Measurements from ENCODE around the gene GSTCD. TPM values are rescaled to one million over a fixed set of nuclear protein-coding genes. Genes with fewer than 3 reads are reported as not detected.

GSTCD gene
- 11.3 and 12.3 TPM in 2 replicates for total RNA-seq

- ChIA-PET POLR2A (interaction anchor here (0.7 to 2.3 kb wide), 3 partner anchors 9 to 655 kb away, joined by 3 to 6 read pairs (median 5); partner anchors contain the start of gene PPA2), CTCF (no interaction called here)
- peak within 1 kb of the TSS; percentile 99 for H3K4me3 Mint-ChIP-seq
- H3K4me1 Mint-ChIP-seq: peaks cover 27% of the 10 kb centered on the region
- ATAC-seq (ENCODE audit: low read depth) (peak; percentile 95), DNase-seq (peak; percentile 83)
- intact Hi-C loops (cut with micrococcal nuclease): loop anchor here (1.0 to 2.0 kb wide), 7 partner anchors 12 to 648 kb away; partner anchors contain the start of genes AIMP1, PPA2, TBCK and TET2
- TF ChIP-seq, protein P1, sequence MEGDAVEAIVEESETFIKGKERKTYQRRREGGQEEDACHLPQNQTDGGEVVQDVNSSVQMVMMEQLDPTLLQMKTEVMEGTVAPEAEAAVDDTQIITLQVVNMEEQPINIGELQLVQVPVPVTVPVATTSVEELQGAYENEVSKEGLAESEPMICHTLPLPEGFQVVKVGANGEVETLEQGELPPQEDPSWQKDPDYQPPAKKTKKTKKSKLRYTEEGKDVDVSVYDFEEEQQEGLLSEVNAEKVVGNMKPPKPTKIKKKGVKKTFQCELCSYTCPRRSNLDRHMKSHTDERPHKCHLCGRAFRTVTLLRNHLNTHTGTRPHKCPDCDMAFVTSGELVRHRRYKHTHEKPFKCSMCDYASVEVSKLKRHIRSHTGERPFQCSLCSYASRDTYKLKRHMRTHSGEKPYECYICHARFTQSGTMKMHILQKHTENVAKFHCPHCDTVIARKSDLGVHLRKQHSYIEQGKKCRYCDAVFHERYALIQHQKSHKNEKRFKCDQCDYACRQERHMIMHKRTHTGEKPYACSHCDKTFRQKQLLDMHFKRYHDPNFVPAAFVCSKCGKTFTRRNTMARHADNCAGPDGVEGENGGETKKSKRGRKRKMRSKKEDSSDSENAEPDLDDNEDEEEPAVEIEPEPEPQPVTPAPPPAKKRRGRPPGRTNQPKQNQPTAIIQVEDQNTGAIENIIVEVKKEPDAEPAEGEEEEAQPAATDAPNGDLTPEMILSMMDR (IDR thresholded peaks at IDR 0.05): no peak
- H3K27me3 Mint-ChIP-seq: no peaks in the 10 kb centered on the region
- H3K36me3 Mint-ChIP-seq (ENCODE audit: low read depth): peaks cover 11% of the 10 kb centered on the region
- H3K27ac Mint-ChIP-seq: peak within 1 kb of the TSS; percentile 94
- no peaks in the 10 kb centered on the region for H3K9me3 Mint-ChIP-seq
These were observed at the start of gene GSTCD, which contains the start of gene INTS12 for GRCh38 chr4:105708181-105709080. Gene GSTCD, plus strand, starts transcription at chr4:105708784. Its CDS starts 8,830 bp downstream, at chr4:105717614. Gene INTS12, minus strand, starts transcription at chr4:105708689. Its CDS starts 8,684 bp downstream, at chr4:105700005.

DNA sequence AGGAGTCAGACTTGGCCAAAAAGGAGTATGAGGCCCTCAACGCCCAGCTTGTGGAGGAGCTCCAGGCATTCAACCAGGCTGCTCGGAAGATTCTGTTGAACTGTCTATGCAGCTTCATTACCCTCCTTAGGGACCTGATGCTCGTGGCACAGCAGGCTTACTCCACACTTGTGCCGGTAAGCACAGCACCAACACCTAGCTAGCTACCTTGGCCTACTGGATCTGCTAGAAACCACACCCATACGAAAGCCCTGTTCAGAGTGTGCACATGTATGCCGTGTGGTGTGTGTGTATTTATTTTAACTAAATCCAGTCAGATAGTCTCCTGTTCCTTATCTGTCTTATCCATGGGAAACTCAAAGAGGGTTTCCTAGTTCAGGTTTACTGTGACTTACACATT lies 49.4 kb upstream of the GSTCD start:
- intact Hi-C loops (cut with micrococcal nuclease): no loop called here
- DNase-seq: no peak
- TF ChIP-seq, protein P1 (IDR thresholded peaks at IDR 0.05): no peak
- no peak overlapping the region for H3K4me3 Mint-ChIP-seq
- H3K4me1 Mint-ChIP-seq: no peaks in the 10 kb centered on the region
- ChIA-PET CTCF (no interaction called here), POLR2A (no interaction called here)
- no peaks in the 10 kb centered on the region for H3K9me3 Mint-ChIP-seq
- no peaks in the 10 kb centered on the region for H3K27me3 Mint-ChIP-seq
- no peak for ATAC-seq (ENCODE audit: low read depth)
- H3K27ac Mint-ChIP-seq: no peak overlapping the region
- H3K36me3 Mint-ChIP-seq (ENCODE audit: low read depth): no peaks in the 10 kb centered on the region

DNA sequence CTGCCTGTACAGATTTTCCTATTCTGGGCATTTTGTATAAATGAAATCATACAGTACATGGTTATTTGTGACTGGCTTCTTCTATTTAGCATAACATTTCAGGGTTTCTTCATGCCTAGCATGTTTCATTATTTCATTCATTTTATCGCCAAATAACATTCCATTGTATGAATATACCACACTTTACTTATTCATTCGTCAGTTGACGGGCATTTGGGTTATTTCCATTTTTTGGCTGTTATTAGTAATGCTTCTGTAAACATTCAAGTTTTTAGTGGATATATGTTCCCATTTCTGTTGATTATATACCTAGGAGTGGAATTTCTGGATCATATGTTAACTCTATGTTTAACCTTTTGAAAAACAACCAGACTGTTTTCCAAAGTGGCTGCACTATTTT lies 47.6 kb upstream of the GSTCD start:
- Mint-ChIP-seq H3K9me3 (no peaks in the 10 kb centered on the region), H3K36me3 (ENCODE audit: low read depth) (no peaks in the 10 kb centered on the region), H3K27ac (no peak overlapping the region), H3K27me3 (no peaks in the 10 kb centered on the region), H3K4me3 (no peak overlapping the region), H3K4me1 (no peaks in the 10 kb centered on the region)
- ATAC-seq (ENCODE audit: low read depth): no peak
- intact Hi-C loops (cut with micrococcal nuclease): no loop called here
- CTCF ChIA-PET: no interaction called here
- DNase-seq: no peak
- POLR2A ChIA-PET: no interaction called here
- TF ChIP-seq, protein P1 (IDR thresholded peaks at IDR 0.05): no peak

GRCh38 chr4:105662935-105663675 lies 45.5 kb upstream of the GSTCD start:
- H3K4me3 Mint-ChIP-seq: no peak overlapping the region
- no peaks in the 10 kb centered on the region for H3K4me1 Mint-ChIP-seq
- no peak overlapping the region for H3K27ac Mint-ChIP-seq
- DNase-seq: no peak
- no peaks in the 10 kb centered on the region for H3K36me3 Mint-ChIP-seq (ENCODE audit: low read depth)
- H3K27me3 Mint-ChIP-seq: no peaks in the 10 kb centered on the region
- no peak for ATAC-seq (ENCODE audit: low read depth)
- CTCF ChIA-PET: no interaction called here
- intact Hi-C loops (cut with micrococcal nuclease): no loop called here
- TF ChIP-seq, protein P1 (IDR thresholded peaks at IDR 0.05): no peak
- no peaks in the 10 kb centered on the region for H3K9me3 Mint-ChIP-seq
- POLR2A ChIA-PET: no interaction called here

DNA sequence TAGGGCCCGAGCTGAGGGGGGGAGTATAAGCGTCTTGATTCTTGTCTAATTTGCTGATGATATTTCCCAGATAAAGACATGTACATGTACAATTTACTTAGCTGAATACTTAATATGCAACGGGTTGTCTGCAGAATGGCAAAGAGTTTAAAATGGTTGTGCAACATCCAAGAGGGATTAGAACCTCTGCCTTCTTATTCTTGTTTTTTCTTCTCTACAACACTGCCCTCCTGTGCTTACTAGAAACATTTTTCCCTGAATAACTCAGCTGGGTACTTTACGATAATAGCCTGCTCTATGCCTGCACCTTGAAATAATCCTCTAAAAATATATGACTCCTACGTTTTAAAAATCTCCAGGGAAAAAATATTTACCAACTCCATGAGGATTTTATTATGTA lies 41.9 kb upstream of the GSTCD start:
- Mint-ChIP-seq H3K36me3 (ENCODE audit: low read depth) (no peaks in the 10 kb centered on the region), H3K27me3 (peaks cover 3% of the 10 kb centered on the region), H3K4me3 (no peak overlapping the region), H3K9me3 (no peaks in the 10 kb centered on the region), H3K4me1 (no peaks in the 10 kb centered on the region), H3K27ac (no peak overlapping the region)
- ChIA-PET POLR2A (no interaction called here), CTCF (interaction anchor here (0.8 kb wide), 1 partner anchor 146 kb away, joined by 3 read pairs; no protein-coding TSS in a partner anchor)
- intact Hi-C loops (cut with micrococcal nuclease): no loop called here
- TF ChIP-seq, protein P1 (IDR thresholded peaks at IDR 0.05): no peak
- ATAC-seq (ENCODE audit: low read depth): no peak
- DNase-seq: no peak
